Middle frontal gyrus (tissue), 1 donor: ENCODE data around the gene EHD1.

Experiments used
- DNase-seq: peaks from one replicate; pipeline ENCODE4 v3.0.0-alpha.2; 2015; ENCODE audit warnings: low spot score; ENCODE audit errors: extremely low spot score

The EHD1 gene

GRCh38 chr11:64875369-64876228, 2.8 kb downstream of the EHD1 start:
- no peak for DNase-seq

GRCh38 chr11:64874308-64875240, 3.8 kb downstream of the EHD1 start:
- DNase-seq, result no peak

GRCh38 chr11:64872790-64873488, 5.5 kb downstream of the EHD1 start:
- no peak for DNase-seq

GRCh38 chr11:64871492-64871891, 6.9 kb downstream of the EHD1 start:
- DNase-seq, result no peak

- DNase-seq, result no peak
These were observed 7.4 kb downstream of the EHD1 start for GRCh38 chr11:64870893-64871466.

GRCh38 chr11:64870176-64870892, 8.1 kb downstream of the EHD1 start:
- DNase-seq, result no peak

- no peak for DNase-seq
These were observed 8.7 kb downstream of the EHD1 start for GRCh38 chr11:64869571-64870175.

- no peak for DNase-seq
These were observed 9.4 kb downstream of the EHD1 start for GRCh38 chr11:64868904-64869570.

GRCh38 chr11:64867748-64868462, 10.5 kb downstream of the EHD1 start:
- no peak for DNase-seq

- no peak for DNase-seq
These were observed 12.3 kb downstream of the EHD1 start for GRCh38 chr11:64866173-64866491.

- no peak for DNase-seq
These were observed 12.9 kb downstream of the EHD1 start for GRCh38 chr11:64865286-64866172.

- DNase-seq, result no peak
These were observed 13.7 kb downstream of the EHD1 start for GRCh38 chr11:64864473-64865285.

- DNase-seq, result no peak
These were observed 14.3 kb downstream of the EHD1 start for GRCh38 chr11:64864135-64864472.

GRCh38 chr11:64863391-64864060, 14.9 kb downstream of the EHD1 start:
- DNase-seq, result no peak

- DNase-seq, result no peak
These were observed 15.4 kb downstream of the EHD1 start for GRCh38 chr11:64862987-64863390.

GRCh38 chr11:64861227-64861975, 17.0 kb downstream of the EHD1 start:
- DNase-seq, result no peak
